ENCODE measurements around the gene KANSL1L.
"Not testable (repeated sequence)": the region's sequence is repeated elsewhere in the genome, so short reads cannot be mapped to it uniquely, and the experiment has no call there.

KANSL1L gene, protein sequence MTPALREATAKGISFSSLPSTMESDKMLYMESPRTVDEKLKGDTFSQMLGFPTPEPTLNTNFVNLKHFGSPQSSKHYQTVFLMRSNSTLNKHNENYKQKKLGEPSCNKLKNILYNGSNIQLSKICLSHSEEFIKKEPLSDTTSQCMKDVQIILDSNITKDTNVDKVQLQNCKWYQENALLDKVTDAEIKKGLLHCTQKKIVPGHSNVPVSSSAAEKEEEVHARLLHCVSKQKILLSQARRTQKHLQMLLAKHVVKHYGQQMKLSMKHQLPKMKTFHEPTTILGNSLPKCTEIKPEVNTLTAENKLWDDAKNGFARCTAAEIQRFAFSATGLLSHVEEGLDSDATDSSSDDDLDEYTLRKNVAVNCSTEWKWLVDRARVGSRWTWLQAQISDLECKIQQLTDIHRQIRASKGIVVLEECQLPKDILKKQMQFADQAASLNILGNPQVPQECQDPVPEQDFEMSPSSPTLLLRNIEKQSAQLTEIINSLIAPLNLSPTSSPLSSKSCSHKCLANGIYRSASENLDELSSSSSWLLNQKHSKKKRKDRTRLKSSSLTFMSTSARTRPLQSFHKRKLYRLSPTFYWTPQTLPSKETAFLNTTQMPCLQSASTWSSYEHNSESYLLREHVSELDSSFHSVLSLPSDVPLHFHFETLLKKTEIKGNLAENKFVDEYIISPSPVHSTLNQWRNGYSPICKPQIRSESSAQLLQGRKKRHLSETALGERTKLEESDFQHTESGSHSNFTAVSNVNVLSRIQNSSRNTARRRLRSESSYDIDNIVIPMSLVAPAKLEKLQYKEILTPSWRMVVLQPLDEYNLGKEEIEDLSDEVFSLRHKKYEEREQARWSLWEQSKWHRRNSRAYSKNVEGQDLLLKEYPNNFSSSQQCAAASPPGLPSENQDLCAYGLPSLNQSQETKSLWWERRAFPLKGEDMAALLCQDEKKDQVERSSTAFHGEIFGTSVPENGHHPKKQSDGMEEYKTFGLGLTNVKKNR

GRCh38 chr2:210171309-210172218, at the start of gene KANSL1L:
Gene KANSL1L (minus strand): TSS chr2:210171409. CDS start chr2:210154582, 16,827 bp downstream.
- DNase-seq = peak; percentile 64

DNA sequence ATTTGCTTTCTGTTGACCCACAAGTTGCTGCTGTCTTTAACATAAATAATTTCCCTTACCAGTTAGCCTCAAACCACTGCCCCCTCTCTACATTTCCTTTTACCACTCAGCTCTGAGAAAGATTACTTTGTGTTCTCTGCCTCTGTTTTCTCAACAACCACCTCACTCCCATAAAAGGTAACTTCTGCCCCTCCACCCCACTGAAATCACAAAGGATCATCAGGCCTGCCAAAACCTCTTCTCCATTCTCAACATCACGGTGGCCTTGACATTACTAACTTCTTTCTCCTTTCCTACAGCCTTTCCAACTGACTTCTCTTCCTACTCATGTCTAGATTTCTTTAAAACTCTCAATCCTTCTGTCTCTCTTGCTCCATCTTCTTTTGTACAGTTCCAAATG, 43.9 kb upstream of the KANSL1L start:
- DNase-seq = no peak

DNA sequence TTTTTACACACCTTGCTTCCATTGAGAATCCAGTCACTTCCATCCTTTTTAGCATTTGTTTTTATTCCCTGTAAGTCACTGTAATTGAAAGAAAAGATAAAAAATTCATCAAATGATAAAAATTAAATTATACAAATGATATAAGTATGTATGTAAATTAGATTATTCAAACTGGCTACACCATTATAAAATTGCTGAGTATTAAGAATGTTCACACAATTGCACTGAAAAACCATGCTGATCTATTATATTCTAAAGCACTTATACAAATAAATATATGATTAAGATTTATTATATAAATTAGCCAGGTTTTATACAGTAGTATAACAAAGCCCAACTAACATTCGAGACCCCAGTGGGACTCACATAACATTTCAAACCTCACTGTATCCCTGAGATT, 39.0 kb upstream of the KANSL1L start:
- DNase-seq = no peak

GRCh38 chr2:210207929-210208328, 36.7 kb upstream of the KANSL1L start:
- no peak for DNase-seq

- no peak for DNase-seq
Observed at GRCh38 chr2:210203558-210203957, 32.3 kb upstream of the KANSL1L start.

DNA sequence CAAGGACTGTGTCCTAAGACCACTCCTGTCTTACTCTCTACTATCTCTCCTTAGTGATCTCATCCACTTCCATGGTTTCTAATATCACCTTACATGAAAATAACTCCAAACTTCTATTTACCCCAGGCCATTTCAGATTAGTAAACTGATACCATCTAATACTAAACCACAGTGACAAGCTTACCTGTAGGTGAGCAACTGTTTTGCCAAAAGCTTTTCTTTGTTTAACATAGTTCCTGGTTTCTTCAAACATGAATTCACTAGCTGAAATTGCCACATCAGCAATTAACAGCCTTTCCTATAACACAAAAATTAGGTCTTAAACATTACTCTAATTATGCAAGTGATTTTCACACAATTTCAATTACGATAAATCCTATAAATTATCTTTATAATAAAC, 31.9 kb upstream of the KANSL1L start:
- DNase-seq = no peak

GRCh38 chr2:210199854-210200253, 28.6 kb upstream of the KANSL1L start:
- no peak for DNase-seq

DNA sequence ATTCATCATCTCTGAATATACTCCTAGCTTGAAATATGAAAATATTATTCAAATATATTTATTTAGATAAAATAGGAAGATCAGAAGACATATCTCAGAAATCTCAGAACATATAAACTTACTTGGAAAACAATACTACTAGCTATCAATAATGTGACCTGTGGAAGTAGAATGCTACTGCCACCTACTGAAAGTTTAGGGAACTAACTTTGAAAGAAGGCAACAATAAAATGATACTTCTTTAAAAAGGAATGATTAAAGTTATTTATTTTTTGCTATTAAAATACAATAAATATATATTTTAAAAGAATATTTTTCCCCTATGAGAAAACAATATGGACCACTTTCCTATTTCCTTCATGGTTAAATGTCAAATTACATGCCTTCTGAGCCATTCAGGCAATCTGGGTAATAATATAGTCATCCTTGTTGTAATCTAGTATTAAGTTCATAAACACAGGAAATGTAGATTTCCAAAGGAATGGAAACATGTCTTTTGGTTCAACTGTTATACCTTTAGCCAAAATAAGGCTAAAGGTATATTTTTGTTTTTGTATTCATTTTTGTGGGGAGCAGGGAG, 28.1 kb upstream of the KANSL1L start:
- DNase-seq = no peak

- no peak for DNase-seq
Observed at GRCh38 chr2:210198326-210198725, 27.1 kb upstream of the KANSL1L start.

DNA sequence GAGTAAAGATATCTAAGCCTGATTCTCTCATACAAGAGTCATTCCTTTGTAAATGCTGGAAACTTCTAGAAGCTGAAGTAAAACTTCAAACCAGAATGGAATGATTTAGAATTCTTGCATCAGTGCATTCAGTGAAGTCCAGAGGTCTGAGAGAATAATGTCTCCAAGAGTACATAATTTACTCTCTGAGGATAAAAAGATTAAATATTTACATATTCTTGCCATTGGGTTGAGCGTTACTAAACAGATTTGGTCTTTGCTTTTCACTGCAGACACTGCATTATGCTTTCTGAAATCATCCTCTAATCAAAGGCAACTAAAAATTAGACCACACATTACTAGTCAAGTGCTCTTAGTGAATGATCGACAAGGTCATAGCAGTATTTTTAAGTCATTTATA, 26.5 kb upstream of the KANSL1L start:
- no peak for DNase-seq

DNA sequence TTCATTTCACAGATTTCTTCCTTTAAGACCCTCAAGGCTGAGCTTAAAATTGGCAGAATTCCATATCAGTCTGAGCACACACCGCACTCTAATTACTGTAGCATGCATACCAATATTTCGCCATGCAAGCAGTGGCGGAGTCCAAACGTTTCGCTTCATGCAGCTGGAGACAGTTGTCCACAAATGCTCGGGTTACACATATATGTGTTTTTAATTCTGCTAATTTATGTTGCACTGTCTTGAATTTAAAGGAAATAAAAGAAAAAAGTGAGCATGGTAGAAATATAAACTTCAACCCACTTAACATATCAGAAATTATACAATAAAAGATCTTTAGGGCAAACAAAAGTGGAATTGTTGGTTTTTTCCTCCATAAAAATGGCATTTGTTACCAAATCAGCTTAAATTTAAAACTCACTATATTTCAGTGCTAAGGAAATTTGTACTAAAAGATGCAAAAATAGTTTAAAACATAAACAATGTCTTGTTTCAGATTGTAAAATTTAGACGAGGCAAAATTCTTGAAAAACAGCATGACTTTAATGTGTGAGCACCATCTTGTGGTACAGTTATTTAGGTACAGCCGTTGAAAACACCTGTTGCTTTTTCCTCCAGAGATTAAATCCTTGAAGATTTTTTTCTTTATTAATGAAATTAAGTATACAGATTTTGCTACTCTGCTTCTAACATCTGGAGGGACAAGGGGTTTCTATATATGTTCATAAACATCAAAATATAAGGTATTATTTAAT, 24.1 kb upstream of the KANSL1L start:
- no peak for DNase-seq

DNA sequence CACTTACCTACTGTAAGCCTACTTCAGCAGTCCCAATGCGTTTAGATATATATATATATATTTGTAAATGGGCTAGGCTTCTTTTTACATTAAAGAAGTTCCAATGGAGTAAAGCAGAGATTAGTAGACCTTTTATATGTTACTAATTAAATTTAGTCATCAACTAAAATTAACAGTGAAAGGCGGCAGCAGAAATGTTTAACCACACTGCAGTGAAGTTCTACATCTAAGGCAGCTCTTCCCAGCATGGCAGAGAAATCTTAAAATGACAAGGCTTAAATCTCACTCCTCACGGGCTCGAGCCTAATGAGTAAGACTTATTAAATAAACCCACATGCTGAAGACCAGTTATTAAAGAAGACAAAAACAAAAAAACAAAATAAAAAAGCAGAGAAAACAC, 19.1 kb upstream of the KANSL1L start:
- DNase-seq = no peak

- DNase-seq = no peak
Observed at GRCh38 chr2:210189452-210190138, 18.4 kb upstream of the KANSL1L start.

DNA sequence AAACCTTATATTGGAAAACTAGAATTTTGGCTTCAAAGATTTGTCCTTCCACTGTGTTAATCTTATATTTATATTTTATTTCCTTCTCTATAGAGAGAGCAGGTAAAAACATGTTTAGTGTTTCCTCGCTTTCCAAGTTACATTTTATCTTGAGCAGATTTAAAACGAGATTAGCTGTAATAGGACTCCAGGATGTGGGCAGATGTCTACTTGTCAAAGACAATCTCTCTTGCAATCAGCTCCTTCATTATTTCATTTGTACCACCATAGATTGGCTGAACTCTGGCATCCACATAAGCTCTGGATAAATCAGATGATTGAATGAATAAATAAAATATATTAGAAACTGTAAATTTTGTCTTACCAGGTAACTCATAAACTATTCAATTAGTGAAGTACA, 17.5 kb upstream of the KANSL1L start:
- DNase-seq = no peak

DNA sequence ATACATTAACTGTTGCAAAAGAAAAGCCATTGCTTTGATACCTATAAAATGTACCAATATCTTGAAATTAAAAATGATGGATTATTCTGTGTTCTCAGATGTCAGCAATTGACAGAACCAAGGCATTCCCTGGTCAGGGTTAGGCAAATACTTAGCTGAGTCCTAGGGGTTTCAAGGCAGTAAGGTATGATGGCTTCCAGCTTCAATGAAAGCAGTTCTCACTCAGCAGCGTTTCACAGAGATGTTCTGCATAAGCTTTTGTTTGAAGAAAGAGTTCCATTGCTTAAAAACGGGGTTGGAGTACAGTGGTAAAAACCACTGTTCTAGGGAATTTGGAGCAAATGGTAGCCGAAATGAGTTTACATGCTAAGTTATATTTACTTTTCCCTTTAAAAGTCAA, 17.0 kb upstream of the KANSL1L start:
- no peak for DNase-seq

DNA sequence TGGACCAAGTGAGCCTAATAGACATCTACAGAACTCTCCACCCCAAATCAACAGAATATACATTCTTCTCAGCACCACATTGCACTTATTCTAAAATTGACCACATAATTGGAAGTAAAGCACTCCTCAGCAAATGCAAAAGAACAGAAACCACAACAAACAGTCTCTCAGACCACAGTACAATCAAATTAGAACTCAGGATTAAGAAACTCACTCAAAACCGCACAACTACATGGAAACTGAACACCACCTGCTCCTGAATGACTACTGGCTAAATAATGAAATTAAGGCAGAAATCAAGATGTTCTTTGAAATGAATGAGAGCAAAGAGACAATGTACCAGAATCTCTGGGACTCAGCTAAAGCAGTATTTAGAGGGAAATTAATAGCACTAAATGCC, 12.7 kb upstream of the KANSL1L start:
- DNase-seq = not testable (repeated sequence)

DNA sequence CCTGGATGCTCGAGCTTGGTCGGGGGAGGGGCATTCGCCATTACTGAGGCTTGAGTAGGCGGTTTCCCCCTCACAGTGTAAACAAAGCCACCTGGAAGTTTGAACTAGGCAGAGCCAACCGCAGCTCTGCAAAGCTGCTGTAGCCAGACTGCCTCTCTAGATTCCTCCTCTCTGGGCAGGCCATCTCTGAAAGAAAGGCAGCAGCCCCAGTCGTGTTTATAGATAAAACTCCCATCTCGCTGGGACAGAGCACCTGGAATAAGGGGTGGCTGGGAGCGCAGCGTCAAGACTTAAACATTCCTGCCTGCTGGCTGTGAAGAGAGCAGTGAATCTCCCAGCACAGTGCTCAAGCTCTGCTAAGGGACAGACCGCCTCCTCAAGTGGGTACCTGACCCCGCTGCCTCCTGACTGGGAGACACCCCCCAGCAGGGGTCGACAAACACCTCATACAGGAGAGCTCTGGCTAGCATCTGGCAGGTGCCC, 10.4 kb upstream of the KANSL1L start:
- DNase-seq = not testable (repeated sequence)

DNA sequence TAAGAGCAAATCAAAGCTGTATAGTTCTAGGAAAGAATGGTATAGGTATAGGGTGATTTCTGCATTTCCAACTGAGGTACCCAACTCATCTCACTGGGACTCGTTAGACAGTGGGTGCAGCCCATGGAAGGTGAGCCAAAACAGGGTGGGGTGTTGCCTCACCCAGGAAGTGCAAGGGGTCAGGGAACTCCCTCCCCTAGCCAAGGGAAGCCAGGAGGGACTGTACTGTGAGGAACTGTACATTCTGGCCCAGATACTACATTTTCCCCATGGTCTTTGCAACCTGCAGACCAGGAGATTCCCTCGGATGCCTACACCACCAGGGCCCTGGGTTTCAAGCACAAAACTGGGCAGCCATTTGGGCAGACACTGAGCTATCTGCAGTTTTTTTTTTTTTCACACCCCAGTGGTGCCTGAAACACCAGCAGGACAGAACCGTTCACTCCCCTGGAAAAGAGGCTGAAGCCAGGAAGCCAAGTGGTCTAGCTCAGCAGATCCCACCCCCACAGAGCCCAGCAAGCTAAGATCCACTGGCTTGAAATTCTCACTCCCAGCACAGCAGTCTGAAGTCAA, 9.9 kb upstream of the KANSL1L start:
- not testable (repeated sequence) for DNase-seq

DNA sequence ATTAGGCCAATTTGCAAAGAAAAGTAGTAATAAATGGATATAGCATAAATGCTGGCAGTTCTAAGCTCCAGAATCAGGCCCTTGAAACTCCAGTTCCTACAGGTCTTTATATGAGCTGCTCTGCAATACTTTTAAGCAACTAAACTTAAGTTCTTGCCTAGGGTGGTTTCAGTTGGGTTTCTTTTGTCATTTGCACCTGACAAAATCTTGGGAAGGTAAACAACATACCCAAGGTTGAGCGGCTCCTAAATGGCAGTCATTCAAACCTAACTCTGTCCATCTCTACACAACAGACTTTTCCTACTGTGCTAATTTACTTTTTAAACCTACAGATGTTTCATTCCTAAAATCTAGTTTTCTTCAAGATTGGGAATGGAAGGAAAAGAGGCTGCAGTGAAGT, 9.3 kb upstream of the KANSL1L start:
- no peak for DNase-seq

DNA sequence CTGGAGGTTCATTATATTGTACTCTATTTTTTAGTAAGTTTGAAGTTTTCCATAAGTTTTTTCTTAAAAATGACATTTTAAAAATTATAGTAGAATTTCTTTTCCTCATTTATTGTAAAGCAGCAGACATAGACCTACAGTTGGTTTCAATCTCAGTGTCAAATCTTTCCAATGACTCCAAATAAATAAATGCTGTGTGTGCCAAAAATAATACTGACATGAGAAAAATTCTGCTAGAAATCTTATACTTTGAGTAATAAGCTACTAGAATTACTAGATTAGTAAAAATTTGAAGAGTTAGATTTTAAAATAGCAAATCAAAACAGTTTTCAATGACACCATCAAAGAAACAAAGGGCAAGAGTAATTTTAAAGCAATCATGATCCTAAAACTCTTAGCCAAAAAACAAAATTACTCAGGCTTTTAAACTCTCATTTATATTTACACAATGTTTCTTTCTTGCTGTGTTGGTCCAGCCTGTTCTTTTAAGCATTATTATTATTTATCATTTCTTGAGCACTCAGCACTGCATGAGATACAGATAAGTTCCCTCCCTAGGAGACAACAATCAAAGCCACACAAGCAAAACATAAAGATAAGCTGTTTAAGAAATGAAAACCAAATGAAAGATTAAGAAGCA, 8.3 kb upstream of the KANSL1L start:
- DNase-seq = no peak

All from SIG-M5 (cell line).